HG03442 (cell line): Measurements from ENCODE around the gene HIF1A.

Source experiments
- ATAC-seq: cut with Tn5 transposase; IDR thresholded peaks from one replicate; pipeline ENCODE4 v1.9.1; 2021; ENCODE audit warnings: mild to moderate bottlenecking, moderate library complexity; ENCODE audit not compliant: unreplicated experiment

The HIF1A gene

GRCh38 chr14:61769893-61770292 lies 74.6 kb downstream of the HIF1A start:
- ATAC-seq, result no peak

GRCh38 chr14:61774861-61775260 lies 79.5 kb downstream of the HIF1A start:
- ATAC-seq, result no peak

GRCh38 chr14:61780125-61780524 lies 84.8 kb downstream of the HIF1A start:
- peak; percentile 58 for ATAC-seq

DNA sequence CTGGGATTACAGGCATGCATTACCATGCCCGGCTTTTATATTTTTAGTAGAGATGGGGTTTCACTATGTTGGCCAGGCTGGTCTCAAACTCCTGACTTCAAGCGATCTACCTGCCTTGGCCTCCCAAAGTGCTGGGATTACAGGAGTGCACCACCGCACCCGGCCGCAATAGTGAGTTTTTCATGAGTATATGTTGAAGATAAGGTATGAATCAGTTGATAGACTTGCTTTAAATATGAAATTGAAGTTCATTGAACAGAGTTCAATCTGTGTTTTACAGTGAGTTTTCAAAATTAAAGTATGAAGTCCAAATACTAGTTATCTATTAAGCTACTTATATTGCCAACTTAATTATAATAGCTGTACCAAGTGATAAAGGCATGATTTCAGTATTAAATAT lies 102.0 kb downstream of the HIF1A start:
- no peak for ATAC-seq
